RWPE2 (cell line): ENCODE data around the gene MRPL24.

Experiments used
- ATAC-seq: fragments of 200-7000 bp; cut with Tn5 transposase; 3 replicates; pipeline ENCODE4 v1.9.1; 2021; ENCODE audit warnings: low read depth
- DNase-seq: peaks from one replicate; pipeline ENCODE4 v3.0.0-alpha.2; 2020; ENCODE audit warnings: low spot score
- H3K27ac ChIP-seq: fragments of 450-650 bp; 2 replicates; pipeline ENCODE4 v1.5.1; 2017; ENCODE audit warnings: mild to moderate bottlenecking; ENCODE audit not compliant: poor library complexity, severe bottlenecking
- H3K27me3 ChIP-seq: fragments of 250-450 bp; sonication (Bioruptor Pico); 2 replicates; pipeline ENCODE4 v1.5.1; 2021; ENCODE audit warnings: mild to moderate bottlenecking, moderate library complexity; ENCODE audit not compliant: insufficient read depth, poor library complexity, severe bottlenecking
- H3K36me3 ChIP-seq: fragments of 250-450 bp; sonication (Bioruptor Pico); 2 replicates; pipeline ENCODE4 v1.5.1; 2020; ENCODE audit warnings: low read depth, mild to moderate bottlenecking, moderate library complexity
- H3K4me1 ChIP-seq: fragments of 250-450 bp; sonication (Bioruptor Pico); 2 replicates; pipeline ENCODE4 v1.5.1; 2021; ENCODE audit warnings: mild to moderate bottlenecking, moderate library complexity; ENCODE audit not compliant: insufficient read depth, poor library complexity, severe bottlenecking
- H3K4me3 ChIP-seq: fragments of 250-450 bp; sonication (Bioruptor Pico); 2 replicates; pipeline ENCODE4 v1.5.1; 2021; ENCODE audit warnings: mild to moderate bottlenecking, moderate library complexity; ENCODE audit not compliant: severe bottlenecking
- H3K9me3 ChIP-seq: fragments of 250-450 bp; sonication (Bioruptor Pico); 2 replicates; pipeline ENCODE4 v1.5.1; 2021; ENCODE audit warnings: mild to moderate bottlenecking, moderate library complexity; ENCODE audit not compliant: severe bottlenecking
- CTCF ChIP-seq: fragments of 450-650 bp; IDR thresholded peaks from one replicate; pipeline ENCODE4 v1.5.1; 2017; ENCODE audit warnings: mild to moderate bottlenecking, moderate library complexity; ENCODE audit not compliant: poor library complexity, severe bottlenecking

Gene MRPL24

GRCh38 chr1:156726549-156727226, 14.2 kb downstream of the MRPL24 start:
- ATAC-seq (no peak), DNase-seq (no peak)
- Histone ChIP-seq H3K4me1 (peaks cover 8% of the 10 kb centered on the region), H3K4me3 (peak overlapping the region; percentile 75), H3K27me3 (no peaks in the 10 kb centered on the region), H3K27ac (peak overlapping the region; percentile 73), H3K9me3 (no peaks in the 10 kb centered on the region), H3K36me3 (peaks cover 50% of the 10 kb centered on the region)
- TF ChIP-seq CTCF: peak; percentile 5

- peak overlapping the region; percentile 75 for H3K4me3 ChIP-seq
- H3K4me1 ChIP-seq: peaks cover 8% of the 10 kb centered on the region
- peak; percentile 69 for ATAC-seq
- H3K27ac ChIP-seq: peak overlapping the region; percentile 73
- no peak for DNase-seq
- peak; percentile 87 for TF ChIP-seq CTCF
- peaks cover 53% of the 10 kb centered on the region for H3K36me3 ChIP-seq
- H3K27me3 ChIP-seq: no peaks in the 10 kb centered on the region
- H3K9me3 ChIP-seq: no peaks in the 10 kb centered on the region
Measured at GRCh38 chr1:156725683-156726280, 15.1 kb downstream of the MRPL24 start.

GRCh38 chr1:156721535-156721934, 19.4 kb downstream of the MRPL24 start:
- Histone ChIP-seq H3K27ac (no peak overlapping the region), H3K4me1 (peaks cover 8% of the 10 kb centered on the region), H3K9me3 (no peaks in the 10 kb centered on the region), H3K27me3 (no peaks in the 10 kb centered on the region), H3K36me3 (peaks cover 47% of the 10 kb centered on the region), H3K4me3 (no peak overlapping the region)
- no peak for TF ChIP-seq CTCF
- DNase-seq (no peak), ATAC-seq (no peak)

- H3K4me3 ChIP-seq: no peak overlapping the region
- H3K36me3 ChIP-seq: peaks cover 43% of the 10 kb centered on the region
- no peak overlapping the region for H3K27ac ChIP-seq
- H3K27me3 ChIP-seq: no peaks in the 10 kb centered on the region
- H3K9me3 ChIP-seq: no peaks in the 10 kb centered on the region
- TF ChIP-seq CTCF: no peak
- DNase-seq (no peak), ATAC-seq (no peak)
- H3K4me1 ChIP-seq: peaks cover 8% of the 10 kb centered on the region
Measured at GRCh38 chr1:156721131-156721530, 19.8 kb downstream of the MRPL24 start.

- no peaks in the 10 kb centered on the region for H3K9me3 ChIP-seq
- peaks cover 7% of the 10 kb centered on the region for H3K36me3 ChIP-seq
- no peak for ATAC-seq
- H3K4me1 ChIP-seq: peaks cover 12% of the 10 kb centered on the region
- no peaks in the 10 kb centered on the region for H3K27me3 ChIP-seq
- H3K4me3 ChIP-seq: no peak overlapping the region
- DNase-seq: no peak
- TF ChIP-seq CTCF: no peak
- no peak overlapping the region for H3K27ac ChIP-seq
Measured at GRCh38 chr1:156717351-156717750, 23.5 kb downstream of the MRPL24 start.
